Endothelial cell of umbilical vein (primary cell): Measurements from ENCODE around the gene NSMCE1.
A peak's percentile ranks its signal among the peaks of the same experiment; 100 is the strongest.

Source experiments
- CTCF ChIP-seq, 2 donors: IDR thresholded peaks; 1 replicate in 1 of 2; 2 replicates in 1 of 2; pipeline ENCODE4 v1.5.1; 2011; ENCODE audit warnings: low read length in 2 of 2, mild to moderate bottlenecking in 2 of 2, moderate library complexity in 2 of 2, control low read depth in 1 of 2, inconsistent platforms in 1 of 2, low read depth in 1 of 2; ENCODE audit not compliant: insufficient read depth in 1 of 2; ENCODE audit errors: extremely low read depth in 1 of 2
- EZH2 ChIP-seq: IDR thresholded peaks from 2 replicates; pipeline ENCODE4 v1.6.1; 2012; ENCODE audit warnings: borderline replicate concordance, low read depth, mild to moderate bottlenecking, moderate library complexity, low read length, inconsistent platforms; ENCODE audit not compliant: severe bottlenecking
- FOS ChIP-seq: IDR thresholded peaks from 2 replicates; pipeline ENCODE4 v1.6.1; 2011; ENCODE audit warnings: mild to moderate bottlenecking, low read length, moderate library complexity, borderline replicate concordance; ENCODE audit not compliant: insufficient read depth
- JUN ChIP-seq: IDR thresholded peaks from 2 replicates; pipeline ENCODE4 v1.6.1; 2011; ENCODE audit warnings: borderline replicate concordance, low read depth; ENCODE audit not compliant: insufficient read length, insufficient read depth
- MAX ChIP-seq: IDR thresholded peaks from 2 replicates; pipeline ENCODE4 v1.6.1; 2011; ENCODE audit not compliant: insufficient read depth, insufficient read length
- MYC ChIP-seq: IDR thresholded peaks from one replicate; pipeline ENCODE4 v1.6.1; 2011; ENCODE audit warnings: mild to moderate bottlenecking, low read depth, low read length
- POLR2A ChIP-seq: IDR thresholded peaks from 2 replicates; pipeline ENCODE4 v1.6.1; 2012; ENCODE audit warnings: low read depth, mild to moderate bottlenecking, control low read depth, low read length
- POLR2AphosphoS5 ChIP-seq: IDR thresholded peaks from 2 replicates; pipeline ENCODE4 v1.6.1; 2012; ENCODE audit warnings: low read depth, mild to moderate bottlenecking, control low read depth, low read length, moderate library complexity; ENCODE audit not compliant: insufficient read depth

GRCh38 chr16:27240948-27241531, 27.5 kb downstream of the NSMCE1 start:
- TF ChIP-seq CTCF (IDR thresholded peaks at IDR 0.05; ENCODE audit: extremely low read depth in 1 of 2, insufficient read depth in 1 of 2, low read depth in 1 of 2, low read length in 2 of 2) (no peak), POLR2AphosphoS5 (peak; percentile 39), JUN (peak; percentile 44), EZH2 (no peak), POLR2A (no peak), MAX (no peak), MYC (no peak), FOS (peak; percentile 48)
